DOHH2 (cell line): Measurements from ENCODE around the gene PEAK1.

Experiments
- EZH2phosphoT487 ChIP-seq: fragments of 200-600 bp; sonication (generic); IDR thresholded peaks from 2 replicates; pipeline ENCODE4 v1.6.1; 2017; ENCODE audit warnings: borderline replicate concordance, mild to moderate bottlenecking, antibody characterized with exemption, low read length, moderate library complexity, mixed read lengths
- TF ChIP-seq, protein P1 (sequence below): fragments of 200-600 bp; sonication (generic); IDR thresholded peaks from one replicate; pipeline ENCODE4 v1.5.1; 2014; ENCODE audit warnings: antibody characterized with exemption, mild to moderate bottlenecking, low read depth, low read length; ENCODE audit not compliant: poor library complexity, severe bottlenecking

DNA sequence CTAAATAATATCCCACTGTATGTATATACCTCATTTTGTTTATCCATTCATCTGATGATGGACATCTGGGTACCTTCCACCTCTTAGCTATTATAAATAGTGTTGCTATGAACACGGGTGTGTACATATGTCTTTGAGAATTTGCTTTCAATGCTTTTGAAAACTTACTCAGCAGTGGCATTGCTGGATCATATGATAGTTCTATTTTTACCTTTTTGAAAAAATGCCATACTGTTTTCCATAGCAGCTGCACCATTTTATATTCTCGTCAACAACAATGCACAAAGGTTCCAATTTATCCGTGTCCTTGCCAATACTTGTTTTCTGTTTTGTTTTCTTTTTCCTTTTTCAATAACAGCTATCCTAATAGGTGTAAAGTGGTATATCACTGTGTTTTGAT lies 77.1 kb downstream of the PEAK1 start:
- TF ChIP-seq, protein P1, sequence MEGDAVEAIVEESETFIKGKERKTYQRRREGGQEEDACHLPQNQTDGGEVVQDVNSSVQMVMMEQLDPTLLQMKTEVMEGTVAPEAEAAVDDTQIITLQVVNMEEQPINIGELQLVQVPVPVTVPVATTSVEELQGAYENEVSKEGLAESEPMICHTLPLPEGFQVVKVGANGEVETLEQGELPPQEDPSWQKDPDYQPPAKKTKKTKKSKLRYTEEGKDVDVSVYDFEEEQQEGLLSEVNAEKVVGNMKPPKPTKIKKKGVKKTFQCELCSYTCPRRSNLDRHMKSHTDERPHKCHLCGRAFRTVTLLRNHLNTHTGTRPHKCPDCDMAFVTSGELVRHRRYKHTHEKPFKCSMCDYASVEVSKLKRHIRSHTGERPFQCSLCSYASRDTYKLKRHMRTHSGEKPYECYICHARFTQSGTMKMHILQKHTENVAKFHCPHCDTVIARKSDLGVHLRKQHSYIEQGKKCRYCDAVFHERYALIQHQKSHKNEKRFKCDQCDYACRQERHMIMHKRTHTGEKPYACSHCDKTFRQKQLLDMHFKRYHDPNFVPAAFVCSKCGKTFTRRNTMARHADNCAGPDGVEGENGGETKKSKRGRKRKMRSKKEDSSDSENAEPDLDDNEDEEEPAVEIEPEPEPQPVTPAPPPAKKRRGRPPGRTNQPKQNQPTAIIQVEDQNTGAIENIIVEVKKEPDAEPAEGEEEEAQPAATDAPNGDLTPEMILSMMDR = no peak
- TF ChIP-seq EZH2phosphoT487 = no peak
